ENCODE results near the gene GUCY2C. TPM values are rescaled to one million over a fixed set of nuclear protein-coding genes. Genes with fewer than 3 reads are reported as not detected.

The GUCY2C gene
- total and polyA plus RNA-seq, 2 donors (not counting 1 experiment from before 2014, with no cell fraction given), result 0.28 to 0.37 TPM

- H3K4me3 ChIP-seq (ENCODE audit: control extremely low read depth in 1 of 5, extremely low read depth in 1 of 5, insufficient read depth in 1 of 5, low read depth in 2 of 5, low read length in 4 of 5), result no peak overlapping the region
- DNase-seq (no peak), ATAC-seq (ENCODE audit: low read depth) (no peak)
- Mint-ChIP-seq H3K27me3 (peaks cover 16% of the 10 kb centered on the region), H3K4me1 (peaks cover 2% of the 10 kb centered on the region), H3K9me3 (ENCODE audit: insufficient read depth) (no peaks in the 10 kb centered on the region), H3K4me3 (no peak overlapping the region), H3K27ac (no peak overlapping the region)
- no peak overlapping the region for H2AFZ ChIP-seq (ENCODE audit: insufficient read depth, low read depth, low read length, poor library complexity, severe bottlenecking)
- CTCF ChIA-PET, result interaction anchor here (0.9 kb wide), 1 partner anchor 66 kb away, joined by 4 read pairs; no protein-coding TSS in a partner anchor
- no peaks in the 10 kb centered on the region for H3K36me3 ChIP-seq (replicated peaks in 1 of 2; ENCODE audit: control extremely low read depth in 1 of 2, control insufficient read depth in 1 of 2, extremely low read depth in 1 of 2, insufficient read depth in 2 of 2, low read length in 1 of 2)
- H3K27me3 ChIP-seq (replicated peaks in 1 of 4; ENCODE audit: control extremely low read depth in 1 of 4, control insufficient read depth in 3 of 4, insufficient read depth in 4 of 4, low read length in 3 of 4), result peaks cover 0 to 2% (median 0%) of the 10 kb centered on the region in 4 experiments
- no peaks in the 10 kb centered on the region for H3K4me1 ChIP-seq (ENCODE audit: control insufficient read depth in 2 of 2, insufficient read depth in 2 of 2, low read length in 2 of 2)
- H3K27ac ChIP-seq (ENCODE audit: low read length in 2 of 2), result no peak overlapping the region
- H3K79me2 ChIP-seq (ENCODE audit: control insufficient read depth, insufficient read depth, low read length), result no peaks in the 10 kb centered on the region
- WGBS (ENCODE audit: insufficient coverage), result 97% methylated on average over 4 of the region's 5 CpGs
- H3K9ac ChIP-seq (ENCODE audit: low read length), result no peak overlapping the region
- no peaks in the 10 kb centered on the region for H3K9me3 ChIP-seq (ENCODE audit: control extremely low read depth in 1 of 3, control insufficient read depth in 2 of 3, insufficient read depth in 1 of 3, low read length in 2 of 3)
- POLR2A ChIA-PET, result no interaction called here
- H3K4me2 ChIP-seq (replicated peaks; ENCODE audit: low read depth, low read length, poor library complexity, severe bottlenecking), result no peak overlapping the region
- no peaks in the 10 kb centered on the region for H4K20me1 ChIP-seq (ENCODE audit: control insufficient read depth, insufficient read depth, low read length, poor library complexity, severe bottlenecking)
- TF ChIP-seq EZH2 (IDR thresholded peaks at IDR 0.05; ENCODE audit: borderline replicate concordance, insufficient read depth, low read depth, low read length, poor library complexity, severe bottlenecking) (no peak), CTCF (IDR thresholded peaks at IDR 0.05) (no peak)
- intact Hi-C loops (cut with micrococcal nuclease), result no loop called here
Observed at GRCh38 chr12:14695715-14696141, 671 bp downstream of the GUCY2C start.

- CTCF ChIA-PET, result no interaction called here
- no peak overlapping the region for H3K9ac ChIP-seq (ENCODE audit: low read length)
Observed at GRCh38 chr12:14694970-14695369, 1.4 kb downstream of the GUCY2C start.

More at GRCh38 chr12:14694970-14695369, 1.4 kb downstream of the GUCY2C start:
- Mint-ChIP-seq H3K4me3 (no peak overlapping the region), H3K27ac (no peak overlapping the region), H3K27me3 (peaks cover 16% of the 10 kb centered on the region), H3K4me1 (peaks cover 2% of the 10 kb centered on the region), H3K9me3 (ENCODE audit: insufficient read depth) (no peaks in the 10 kb centered on the region)
- TF ChIP-seq EZH2 (IDR thresholded peaks at IDR 0.05; ENCODE audit: borderline replicate concordance, insufficient read depth, low read depth, low read length, poor library complexity, severe bottlenecking) (no peak), CTCF (IDR thresholded peaks at IDR 0.05) (no peak)
- no peaks in the 10 kb centered on the region for H3K4me1 ChIP-seq (ENCODE audit: control insufficient read depth in 2 of 2, insufficient read depth in 2 of 2, low read length in 2 of 2)
- intact Hi-C loops (cut with micrococcal nuclease), result no loop called here
- POLR2A ChIA-PET, result no interaction called here
- H3K79me2 ChIP-seq (ENCODE audit: control insufficient read depth, insufficient read depth, low read length), result no peaks in the 10 kb centered on the region
- no peak overlapping the region for H3K27ac ChIP-seq (ENCODE audit: low read length in 2 of 2)
- no peaks in the 10 kb centered on the region for H3K9me3 ChIP-seq (ENCODE audit: control extremely low read depth in 1 of 3, control insufficient read depth in 2 of 3, insufficient read depth in 1 of 3, low read length in 2 of 3)
- no peak overlapping the region for H2AFZ ChIP-seq (ENCODE audit: insufficient read depth, low read depth, low read length, poor library complexity, severe bottlenecking)
- no peak overlapping the region for H3K4me2 ChIP-seq (replicated peaks; ENCODE audit: low read depth, low read length, poor library complexity, severe bottlenecking)
- no peaks in the 10 kb centered on the region for H3K36me3 ChIP-seq (replicated peaks in 1 of 2; ENCODE audit: control extremely low read depth in 1 of 2, control insufficient read depth in 1 of 2, extremely low read depth in 1 of 2, insufficient read depth in 2 of 2, low read length in 1 of 2)
- H3K27me3 ChIP-seq (replicated peaks in 1 of 4; ENCODE audit: control extremely low read depth in 1 of 4, control insufficient read depth in 3 of 4, insufficient read depth in 4 of 4, low read length in 3 of 4), result peaks cover 0 to 2% (median 0%) of the 10 kb centered on the region in 4 experiments
- no CpG with 5 or more reads among the region's 3 CpGs for WGBS (ENCODE audit: insufficient coverage)
- ATAC-seq (ENCODE audit: low read depth), result no peak
- no peak for DNase-seq
- no peak overlapping the region for H3K4me3 ChIP-seq (ENCODE audit: control extremely low read depth in 1 of 5, extremely low read depth in 1 of 5, insufficient read depth in 1 of 5, low read depth in 2 of 5, low read length in 4 of 5)
- H4K20me1 ChIP-seq (ENCODE audit: control insufficient read depth, insufficient read depth, low read length, poor library complexity, severe bottlenecking), result no peaks in the 10 kb centered on the region
